Activated CD4-positive, CD25-positive, alpha-beta regulatory T cell treated with anti-CD3 and anti-CD28 coated beads, Interleukin-2, amount 50 U/mL, for 16 hours (primary cell): Measurements from ENCODE around the gene SPINK8.
"Not testable (repeated sequence)": the region's sequence is repeated elsewhere in the genome, so short reads cannot be mapped to it uniquely, and the experiment has no call there.

Source experiments
- DNase-seq: peaks from one replicate; pipeline ENCODE4 v3.0.0-alpha.2; 2020; ENCODE audit warnings: low read depth, low spot score

The SPINK8 gene

GRCh38 chr3:48331706-48332435 lies 1.6 kb downstream of the SPINK8 start:
- not testable (repeated sequence) for DNase-seq

GRCh38 chr3:48320996-48321395 lies 12.5 kb downstream of the SPINK8 start:
- no peak for DNase-seq

GRCh38 chr3:48318713-48319468 lies 14.6 kb downstream of the SPINK8 start:
- DNase-seq, result no peak

- no peak for DNase-seq
Observed at GRCh38 chr3:48314542-48314941, 18.9 kb downstream of the SPINK8 start.

- no peak for DNase-seq
Observed at GRCh38 chr3:48306860-48307530, 26.5 kb downstream of the SPINK8 start.

GRCh38 chr3:48306290-48306689 lies 27.2 kb downstream of the SPINK8 start:
- no peak for DNase-seq

GRCh38 chr3:48305396-48305795 lies 28.1 kb downstream of the SPINK8 start:
- no peak for DNase-seq

- no peak for DNase-seq
Observed at GRCh38 chr3:48303021-48303420, 30.4 kb downstream of the SPINK8 start.

- no peak for DNase-seq
Observed at GRCh38 chr3:48301800-48302166, 31.7 kb downstream of the SPINK8 start.

GRCh38 chr3:48301020-48301799 lies 32.3 kb downstream of the SPINK8 start, which contains the start of gene NME6:
Gene NME6, minus strand, starts transcription at chr3:48301367.
- peak; percentile 80 for DNase-seq

- DNase-seq, result no peak
Observed at GRCh38 chr3:48299746-48300712, 33.4 kb downstream of the SPINK8 start.

- no peak for DNase-seq
Observed at GRCh38 chr3:48297111-48297810, 36.2 kb downstream of the SPINK8 start.

- DNase-seq, result no peak
Observed at GRCh38 chr3:48296699-48297098, 36.8 kb downstream of the SPINK8 start.

- DNase-seq, result no peak
Observed at GRCh38 chr3:48294611-48295263, 38.7 kb downstream of the SPINK8 start.

- no peak for DNase-seq
Observed at GRCh38 chr3:48289659-48290058, 43.8 kb downstream of the SPINK8 start.

- no peak for DNase-seq
Observed at GRCh38 chr3:48287034-48287433, 46.4 kb downstream of the SPINK8 start.

- no peak for DNase-seq
Observed at GRCh38 chr3:48286308-48286707, 47.2 kb downstream of the SPINK8 start.

GRCh38 chr3:48285675-48286074 lies 47.8 kb downstream of the SPINK8 start:
- no peak for DNase-seq

- no peak for DNase-seq
Observed at GRCh38 chr3:48285132-48285531, 48.3 kb downstream of the SPINK8 start.
